Measurements from ENCODE around the gene IGFLR1.
"Not testable (repeated sequence)": the region's sequence is repeated elsewhere in the genome, so short reads cannot be mapped to it uniquely, and the experiment has no call there.

Gene IGFLR1

DNA sequence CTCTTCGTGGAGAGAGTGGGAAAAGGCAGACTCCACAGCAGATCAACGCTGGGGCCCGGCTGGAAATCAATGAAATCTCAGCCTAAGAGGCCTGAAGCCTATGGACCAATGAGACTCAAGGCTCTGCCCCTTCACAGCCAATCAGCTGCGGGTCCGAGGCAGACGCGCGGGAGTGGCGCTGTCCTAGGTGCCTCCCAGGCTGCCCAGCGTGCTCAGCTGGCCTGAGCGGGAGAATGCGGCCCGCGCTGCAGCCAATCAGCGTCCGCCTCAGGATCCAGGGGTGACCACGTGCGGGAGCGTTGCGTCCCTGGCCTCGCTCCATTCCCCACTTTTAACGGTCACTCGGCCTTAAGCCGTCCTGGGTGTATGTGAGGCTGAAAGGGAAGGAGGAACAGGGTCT is 38.0 kb downstream of the IGFLR1 start, which contains the start of gene ZBTB32:
Gene ZBTB32, plus strand, starts transcription at position 341 of the 400 bp plus-strand sequence. CDS start 10,069 bp downstream, outside the sequence.
- DNase-seq = no peak

DNA sequence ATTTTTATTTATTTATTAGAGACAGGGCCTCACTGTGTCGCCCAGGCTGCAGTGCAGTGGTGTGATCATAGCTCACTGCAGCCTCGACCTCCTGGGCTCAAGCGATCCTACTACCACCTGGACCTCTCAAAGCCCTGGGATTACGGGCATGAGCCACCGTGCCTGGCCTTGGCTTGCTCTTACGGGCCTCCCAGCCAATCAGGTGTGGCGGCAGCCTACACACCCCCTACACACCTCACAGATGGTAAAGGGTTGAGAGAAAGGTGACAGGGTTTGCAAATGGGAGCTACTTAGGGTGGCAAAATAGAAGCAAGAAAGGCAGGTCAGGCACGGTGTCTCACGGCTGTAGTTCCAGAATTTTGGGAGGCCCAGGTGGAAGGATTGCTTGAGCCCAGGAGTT is 38.9 kb downstream of the IGFLR1 start:
- DNase-seq = no peak

DNA sequence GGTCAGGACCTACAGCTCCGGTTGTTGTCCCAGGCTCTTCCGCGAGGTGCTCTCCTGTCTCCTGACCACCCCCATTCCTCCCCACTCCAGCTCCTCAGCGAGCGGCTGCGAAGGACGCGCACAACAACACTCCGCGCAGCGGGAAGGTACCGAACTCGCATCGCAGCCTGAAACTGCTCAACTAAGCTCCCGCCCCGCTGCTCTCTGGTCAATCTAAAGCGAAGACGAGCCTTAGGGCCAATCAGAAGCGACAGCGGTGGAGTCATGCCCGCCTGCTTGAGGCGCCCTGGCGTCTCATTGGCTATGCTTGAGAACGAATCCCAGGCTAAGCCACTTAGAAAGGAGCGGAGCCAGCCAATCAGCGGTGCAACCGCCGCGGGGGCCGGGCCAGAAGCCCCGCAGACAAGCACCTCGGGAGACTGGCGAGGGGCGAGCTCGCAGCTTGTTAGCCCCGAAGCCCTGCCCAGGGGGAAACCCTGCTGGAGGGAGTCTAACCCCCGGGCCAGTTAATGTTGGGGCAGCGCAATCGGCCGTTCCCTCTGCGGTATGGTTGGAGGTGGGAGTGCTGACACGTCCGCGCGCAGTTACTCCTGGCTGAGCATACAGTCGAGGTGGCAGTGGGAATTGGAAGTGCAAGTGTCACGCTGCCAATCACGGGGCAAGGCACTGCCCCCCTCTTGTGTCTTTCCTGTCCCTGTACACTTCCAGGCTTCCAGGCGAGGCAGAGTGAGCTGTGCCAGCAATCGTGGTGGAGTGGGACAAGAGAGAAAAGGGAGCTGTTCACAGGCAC is 39.8 kb downstream of the IGFLR1 start:
- DNase-seq = peak; percentile 92

DNA sequence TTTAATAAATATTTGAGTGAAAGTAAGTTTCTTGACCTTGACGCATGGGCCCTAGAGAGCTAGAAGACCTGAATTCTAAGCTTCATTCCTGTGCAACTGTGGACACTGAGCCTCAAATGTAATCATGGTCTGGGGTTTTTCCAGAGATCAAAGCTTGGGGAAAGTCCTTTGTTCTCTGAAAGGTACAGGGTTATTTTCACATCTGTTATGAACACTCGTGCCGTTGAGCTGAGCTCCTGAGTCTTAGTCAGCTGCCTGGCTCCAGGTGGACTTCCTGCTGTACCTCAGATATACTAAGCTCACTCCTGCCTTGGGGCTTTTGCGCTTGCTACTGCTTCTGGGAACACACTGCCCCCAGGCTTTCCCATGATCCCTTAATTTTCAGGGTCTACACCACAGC is 45.4 kb downstream of the IGFLR1 start:
- no peak for DNase-seq

DNA sequence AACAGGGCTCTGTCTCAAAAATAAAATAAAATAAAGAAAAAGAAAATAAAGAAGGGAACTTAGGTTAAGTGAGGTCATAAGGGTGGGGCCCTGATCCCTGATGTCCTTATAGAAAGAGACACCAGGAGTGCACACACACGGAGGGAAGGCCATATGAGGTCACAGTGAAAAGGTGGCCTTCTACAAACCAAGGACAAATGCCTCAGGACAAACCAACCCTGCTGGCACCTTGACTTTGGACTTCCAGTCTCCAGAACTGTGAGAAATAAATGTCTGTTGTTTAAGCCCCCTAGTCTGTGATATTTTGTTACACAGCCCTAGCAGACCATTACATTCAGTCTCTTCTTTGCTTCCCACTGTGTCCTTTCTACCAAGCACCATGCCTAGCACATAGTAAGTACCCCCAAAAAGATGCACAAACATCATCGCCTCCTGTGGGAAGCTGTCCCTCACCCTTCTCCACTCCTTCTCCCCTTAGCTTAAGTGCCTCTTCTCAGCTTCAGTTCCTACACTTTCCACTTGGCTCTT is 46.3 kb downstream of the IGFLR1 start:
- DNase-seq = no peak

DNA sequence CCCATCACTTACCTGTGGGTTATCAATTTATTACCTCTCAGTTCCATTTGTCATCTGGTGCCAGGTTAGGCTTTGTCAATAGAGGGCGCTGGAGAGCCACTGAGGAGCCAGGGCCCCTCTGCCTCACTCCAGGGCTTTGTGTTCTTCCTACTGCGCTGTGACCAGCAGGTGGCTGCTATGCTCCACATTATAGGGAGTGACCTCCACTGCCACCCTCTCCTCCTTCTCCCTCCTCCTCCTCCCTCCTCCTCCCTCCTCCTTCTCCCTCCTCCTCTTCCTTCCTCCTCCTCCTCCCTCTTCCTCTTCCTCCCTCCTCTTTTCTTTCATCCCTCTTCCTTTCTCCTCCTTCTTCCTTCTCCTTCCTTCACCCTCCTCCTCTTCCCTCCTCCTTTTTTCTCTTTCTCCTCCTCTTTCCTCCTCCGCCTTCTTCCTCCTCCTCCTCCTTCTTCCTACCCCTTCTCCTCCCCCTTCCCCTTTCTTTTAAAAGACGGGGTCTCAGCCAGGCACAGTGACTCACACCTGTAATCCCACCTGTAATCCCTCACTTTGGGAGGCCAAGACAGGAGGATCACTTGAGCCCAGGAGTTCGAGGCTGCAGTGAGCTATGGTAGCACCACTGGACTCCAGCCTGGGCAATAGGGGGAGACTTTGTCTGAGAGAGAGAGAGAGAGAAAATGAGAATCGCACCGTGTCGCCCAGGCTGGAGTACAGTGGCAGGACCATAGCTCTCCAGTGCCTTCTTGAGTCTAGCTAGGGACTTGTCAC is 48.2 kb downstream of the IGFLR1 start:
- peak; percentile 39 for DNase-seq

DNA sequence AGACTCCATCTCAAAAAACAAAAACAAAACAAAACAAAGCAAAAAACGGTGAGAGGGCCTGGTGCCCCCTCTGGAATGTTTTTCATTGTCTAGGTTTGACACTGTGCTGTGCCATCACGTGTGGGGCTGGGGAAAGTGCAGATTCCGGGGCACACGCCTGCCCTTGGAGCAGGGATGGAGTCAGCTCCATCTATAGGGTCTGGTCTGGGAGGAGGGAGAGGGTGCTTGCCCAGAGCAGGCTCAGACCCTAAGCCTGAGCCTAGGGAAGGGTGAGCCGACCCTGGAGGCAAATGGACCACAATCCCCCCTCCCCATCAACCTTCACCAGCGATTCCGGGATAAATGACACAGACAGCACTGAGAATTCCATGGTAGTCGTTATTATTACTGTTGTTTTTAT is 48.8 kb downstream of the IGFLR1 start:
- no peak for DNase-seq

DNA sequence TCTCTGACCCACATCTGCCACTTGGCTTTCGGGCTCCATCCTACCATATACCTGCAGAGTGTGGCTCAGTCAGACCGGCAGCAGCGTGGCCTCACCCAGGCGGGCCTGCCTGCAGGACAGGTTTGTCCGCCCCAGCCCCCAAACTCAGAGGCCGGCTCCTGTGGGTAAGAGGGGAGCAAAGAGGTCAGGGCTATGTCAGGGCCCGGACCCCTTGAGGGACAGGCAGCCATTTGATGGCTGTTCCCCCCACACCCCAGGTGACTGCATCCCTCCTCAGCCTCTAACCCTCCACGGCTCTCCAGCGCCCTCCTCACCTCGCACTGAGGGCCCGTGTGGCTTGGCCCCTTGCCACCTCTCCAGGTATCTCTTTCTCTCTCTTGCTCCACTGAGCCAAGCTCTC is 50.2 kb downstream of the IGFLR1 start:
- no peak for DNase-seq

DNA sequence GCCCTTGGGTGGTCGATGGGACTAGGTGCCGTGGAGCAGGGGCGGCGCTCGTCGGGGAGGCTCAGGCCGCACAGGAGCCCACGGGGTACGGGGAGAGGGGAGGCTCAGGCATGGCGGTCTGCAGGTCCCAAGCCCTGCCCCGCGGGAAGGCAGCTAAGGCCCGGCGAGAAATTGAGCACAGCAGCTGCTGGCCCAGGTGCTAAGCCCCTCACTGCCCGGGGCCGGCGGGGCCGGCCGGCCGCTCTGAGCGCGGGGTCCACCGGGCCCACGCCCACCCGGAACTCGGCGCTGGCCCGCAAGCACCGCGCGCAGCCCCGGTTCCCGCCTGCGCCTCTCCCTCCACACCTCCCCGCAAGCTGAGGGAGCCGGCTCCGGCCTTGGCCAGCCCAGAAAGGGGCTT is 51.1 kb downstream of the IGFLR1 start:
- DNase-seq = not testable (repeated sequence)

DNA sequence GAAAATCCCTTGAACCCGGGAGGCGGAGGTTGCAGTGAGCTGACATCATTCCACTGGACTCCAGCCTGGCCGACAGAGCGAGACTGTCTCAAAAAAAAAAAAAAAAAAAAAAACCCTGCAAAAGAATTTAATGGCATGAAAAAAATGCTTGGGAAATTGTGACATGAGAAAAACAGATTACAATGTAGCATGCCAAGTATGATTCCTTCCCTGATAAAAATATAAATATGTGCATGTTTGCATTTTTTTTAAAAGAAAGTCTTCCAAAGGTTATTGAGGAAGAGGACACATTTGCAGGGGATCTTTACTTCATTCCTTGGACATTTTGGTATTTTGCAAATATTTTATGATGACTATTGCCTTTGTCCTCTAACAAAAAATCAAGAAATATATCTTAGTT is 52.4 kb downstream of the IGFLR1 start:
- DNase-seq = no peak
